H1 (cell line): Measurements from ENCODE around the gene COPS9.

Experiments used
- CTBP2 ChIP-seq: IDR thresholded peaks from 2 replicates; pipeline ENCODE4 v1.7.0; 2011; ENCODE audit warnings: borderline replicate concordance, mild to moderate bottlenecking, moderate library complexity, mixed read lengths, low read length; ENCODE audit not compliant: insufficient read depth, insufficient read length
- CTCF ChIP-seq, 3 experiments: IDR thresholded peaks; 1 replicate in 2 of 3; 2 replicates in 1 of 3; pipeline versions ENCODE4 v1.5.1 to v1.6.1; 2011; ENCODE audit warnings: low read length in 3 of 3, mild to moderate bottlenecking in 3 of 3, inconsistent platforms in 2 of 3, low read depth in 1 of 3, moderate library complexity in 1 of 3; ENCODE audit not compliant: insufficient read depth in 1 of 3; ENCODE audit errors: control extremely low read depth in 1 of 3
- EP300 ChIP-seq, 2 experiments: IDR thresholded peaks; 1 replicate in 1 of 2; 2 replicates in 1 of 2; pipeline ENCODE4 v1.6.1; 2011 to 2012; ENCODE audit warnings: low read depth in 2 of 2, low read length in 2 of 2, mild to moderate bottlenecking in 2 of 2, borderline replicate concordance in 1 of 2, inconsistent platforms in 1 of 2, moderate library complexity in 1 of 2
- EZH2 ChIP-seq: fragments of 200-600 bp; sonication (generic); IDR thresholded peaks from 2 replicates; pipeline ENCODE4 v1.7.1; 2012; ENCODE audit warnings: low read depth, mild to moderate bottlenecking, moderate library complexity, low read length, inconsistent platforms; ENCODE audit not compliant: severe bottlenecking
- JUND ChIP-seq: IDR thresholded peaks from 2 replicates; pipeline ENCODE4 v1.6.1; 2011; ENCODE audit warnings: mild to moderate bottlenecking, improper control_type of control experiment, low read length
- NRF1 ChIP-seq: IDR thresholded peaks from 2 replicates; pipeline ENCODE4 v1.6.1; 2011; ENCODE audit warnings: mild to moderate bottlenecking, low read depth, low read length, improper control_type of control experiment
- PHF8 ChIP-seq: fragments of 200-600 bp; sonication (generic); conservative IDR thresholded peaks from 2 replicates; pipeline ENCODE4 v1.7.1; 2012; ENCODE audit warnings: low read depth, mild to moderate bottlenecking, inconsistent platforms, low read length, moderate library complexity
- POLR2A ChIP-seq, 2 experiments: IDR thresholded peaks; 1 replicate in 1 of 2; 2 replicates in 1 of 2; pipeline ENCODE4 v1.6.1; 2011; ENCODE audit warnings: low read depth in 2 of 2, low read length in 2 of 2, mild to moderate bottlenecking in 2 of 2; ENCODE audit errors: control extremely low read depth in 1 of 2
- POLR2AphosphoS5 ChIP-seq: IDR thresholded peaks from 2 replicates; pipeline ENCODE4 v1.6.1; 2011; ENCODE audit warnings: low read depth, low read length
- SP1 ChIP-seq: IDR thresholded peaks from 2 replicates; pipeline ENCODE4 v1.6.1; 2011; ENCODE audit warnings: low read depth, low read length
- TAF1 ChIP-seq: IDR thresholded peaks from 2 replicates; pipeline ENCODE4 v1.6.1; 2011; ENCODE audit warnings: mild to moderate bottlenecking, low read depth, low read length
- TBP ChIP-seq: IDR thresholded peaks from 2 replicates; pipeline ENCODE4 v1.6.1; 2011; ENCODE audit warnings: low read depth, low read length, improper control_type of control experiment
- USF2 ChIP-seq: IDR thresholded peaks from 2 replicates; pipeline ENCODE4 v1.6.1; 2011; ENCODE audit warnings: low read length, improper control_type of control experiment
- YY1 ChIP-seq: IDR thresholded peaks from 2 replicates; pipeline ENCODE4 v1.6.1; 2011; ENCODE audit warnings: low read depth, mild to moderate bottlenecking, low read length

- TF ChIP-seq POLR2A (IDR thresholded peaks at IDR 0.05; ENCODE audit: control extremely low read depth in 1 of 2, low read depth in 2 of 2, low read length in 2 of 2) (no peak), EP300 (IDR thresholded peaks at IDR 0.05; ENCODE audit: borderline replicate concordance in 1 of 2, low read depth in 2 of 2, low read length in 2 of 2) (no peak), CTBP2 (no peak), USF2 (no peak), NRF1 (no peak), CTCF (IDR thresholded peaks at IDR 0.05; ENCODE audit: control extremely low read depth in 1 of 3, insufficient read depth in 1 of 3, low read depth in 1 of 3, low read length in 3 of 3) (no peak), JUND (no peak), TAF1 (no peak), EZH2 (no peak), YY1 (no peak), PHF8 (no peak), SP1 (no peak), POLR2AphosphoS5 (no peak), TBP (no peak)
These were observed 9.4 kb downstream of the COPS9 start for GRCh38 chr2:240126731-240127130.
